Left cardiac atrium (tissue), 4 donors: ENCODE results near the gene ZNF771. TPM values are rescaled to one million over a fixed set of nuclear protein-coding genes. Genes with fewer than 3 reads are reported as not detected.
A peak's percentile ranks its signal among the peaks of the same experiment; 100 is the strongest.

Source experiments
- ATAC-seq, 2 donors: fragments of 200-7000 bp; cut with Tn5 transposase; one replicate each; pipeline ENCODE4 v1.9.1; 2020; ENCODE audit warnings: mild to moderate bottlenecking in 2 of 2, moderate library complexity in 2 of 2
- DNase-seq: peaks from one replicate; pipeline ENCODE4 v3.0.0-alpha.2; 2020
- intact Hi-C, 2 donors: fragments of 100-400 bp; cut with DNase I; formaldehyde crosslinking; loops; one replicate each; pipeline versions ENCODE4 v1.14.1 to v1.15.1; 2022 to 2023
- total RNA-seq, 2 donors: library from RNA; stranded (reverse); fragmentation: NEBNext Ultra II Directional; extraction: Animal tissue kit (Norgen Biotek cat#: 25700); gene quantifications; one replicate each; pipeline ENCODE4 v1.2.1, GENCODE V29; 2021
- donor health status: DM: no; HTN: yes; CAD: no.
- donor health status: DM: no; HTN: yes; CAD: no; lungs with severe emphysema.
- donor health status: DM: yes; HTN: yes; CAD: no.
- donor health status: Dilated cardiomyopathy.

Gene ZNF771
- total RNA-seq, 2 donors from 2014 or later, result 5.9 to 6.2 TPM

DNA sequence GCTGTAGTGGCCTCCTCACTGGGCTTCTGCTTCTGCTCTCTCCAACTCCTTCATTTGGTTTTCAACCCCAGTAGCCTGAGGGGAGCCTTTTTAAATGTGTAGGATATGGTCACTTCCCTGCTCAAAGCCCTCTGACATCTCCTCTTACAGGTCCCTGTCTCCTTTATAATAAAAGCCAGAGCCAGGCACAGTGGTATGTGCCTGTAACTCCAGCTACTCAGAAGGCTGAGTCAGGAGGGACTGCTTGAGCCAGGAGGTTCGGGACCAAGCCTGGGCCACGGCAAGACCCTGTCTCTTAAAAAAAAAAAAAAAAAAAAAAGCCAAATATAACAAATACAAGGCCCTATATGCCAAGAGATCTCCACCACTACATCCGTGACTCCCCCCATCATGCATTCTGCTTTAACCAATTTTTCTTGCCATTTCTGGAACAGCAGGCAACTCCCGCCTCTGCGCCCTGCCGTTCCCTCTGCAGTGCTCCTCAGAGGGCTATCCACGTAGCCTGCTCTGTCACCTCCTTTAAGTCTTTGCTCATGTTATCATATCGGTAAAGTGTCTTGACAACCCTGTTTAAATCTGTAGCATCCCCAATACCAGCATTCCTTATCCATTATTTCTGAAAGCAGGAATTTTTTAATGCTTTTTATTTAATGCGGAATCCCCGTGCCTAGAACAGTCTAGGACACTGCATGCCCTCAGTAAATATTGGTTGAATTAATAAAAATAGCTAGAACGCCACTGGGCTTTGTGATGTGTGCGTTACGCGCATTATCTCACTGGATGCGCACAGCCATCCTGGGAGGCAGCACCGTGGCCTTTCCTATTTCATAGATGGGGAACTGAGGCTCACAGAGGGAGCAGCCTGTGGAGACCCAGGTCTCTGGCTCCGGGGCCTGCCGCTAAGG lies 9.5 kb downstream of the ZNF771 start:
- DNase-seq (no peak), ATAC-seq (no peak)
- intact Hi-C loops, result no loop called here

DNA sequence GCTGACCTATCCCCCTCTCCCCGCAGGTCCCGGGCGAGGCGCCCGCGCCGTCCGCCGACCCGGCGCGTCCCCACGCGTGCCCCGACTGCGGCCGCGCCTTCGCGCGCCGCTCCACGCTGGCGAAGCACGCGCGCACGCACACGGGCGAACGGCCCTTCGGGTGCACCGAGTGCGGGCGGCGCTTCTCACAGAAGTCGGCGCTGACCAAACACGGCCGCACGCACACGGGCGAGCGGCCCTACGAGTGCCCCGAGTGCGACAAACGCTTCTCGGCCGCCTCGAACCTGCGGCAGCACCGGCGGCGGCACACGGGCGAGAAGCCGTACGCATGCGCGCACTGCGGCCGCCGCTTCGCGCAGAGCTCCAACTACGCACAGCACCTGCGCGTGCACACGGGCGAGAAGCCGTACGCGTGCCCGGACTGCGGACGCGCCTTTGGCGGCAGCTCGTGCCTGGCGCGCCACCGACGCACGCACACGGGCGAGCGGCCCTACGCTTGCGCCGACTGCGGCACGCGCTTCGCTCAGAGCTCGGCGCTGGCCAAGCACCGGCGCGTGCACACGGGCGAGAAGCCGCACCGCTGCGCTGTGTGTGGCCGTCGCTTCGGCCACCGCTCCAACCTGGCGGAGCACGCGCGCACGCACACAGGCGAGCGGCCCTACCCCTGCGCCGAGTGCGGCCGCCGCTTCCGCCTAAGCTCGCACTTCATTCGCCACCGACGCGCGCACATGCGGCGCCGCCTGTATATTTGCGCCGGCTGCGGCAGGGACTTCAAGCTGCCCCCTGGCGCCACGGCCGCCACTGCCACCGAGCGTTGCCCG lies 10.3 kb downstream of the ZNF771 start:
- DNase-seq, result peak; percentile 90
- intact Hi-C loops, result no loop called here
- peak; percentile 96 to 97 for ATAC-seq

DNA sequence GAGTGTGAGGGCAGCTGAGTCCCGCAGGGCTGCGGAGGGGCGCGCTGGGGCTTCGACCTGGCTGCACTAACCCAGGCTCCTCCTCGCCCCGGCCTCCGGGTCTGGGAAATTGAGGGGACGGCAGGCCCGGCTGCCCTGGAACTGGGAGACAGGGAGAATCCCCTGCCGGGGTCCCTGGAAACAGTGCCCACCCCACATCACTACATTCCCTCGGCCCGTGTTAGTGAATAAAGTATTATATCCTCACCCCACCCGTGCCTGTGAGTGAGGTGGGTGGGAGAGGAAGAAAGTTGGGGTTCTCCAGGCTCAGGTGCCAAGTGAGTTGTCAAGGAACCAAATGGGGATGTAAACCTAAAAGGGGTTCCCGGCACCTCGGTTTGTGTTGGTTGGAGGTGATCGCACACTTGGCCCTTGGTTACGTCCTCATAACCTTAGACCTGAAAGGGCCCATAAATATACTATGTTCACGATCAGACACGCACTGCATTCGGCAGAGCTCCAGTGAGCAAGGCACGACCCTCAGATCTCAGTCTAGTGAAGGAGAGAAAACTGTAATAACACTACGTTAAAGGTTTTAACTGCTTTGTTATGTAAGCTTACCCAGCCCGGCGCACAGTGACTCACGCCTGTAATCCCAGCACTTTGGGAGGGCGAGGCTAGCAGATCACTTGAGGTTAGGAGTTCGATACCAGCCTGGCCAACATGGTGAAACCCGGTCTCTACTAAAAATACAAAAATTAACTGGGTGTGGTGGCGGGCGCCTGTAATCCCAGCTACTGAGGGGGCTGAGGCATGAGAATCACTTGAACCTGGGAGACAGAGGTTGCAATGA lies 11.2 kb downstream of the ZNF771 start:
- DNase-seq (no peak), ATAC-seq (no peak)
- intact Hi-C loops, result no loop called here

DNA sequence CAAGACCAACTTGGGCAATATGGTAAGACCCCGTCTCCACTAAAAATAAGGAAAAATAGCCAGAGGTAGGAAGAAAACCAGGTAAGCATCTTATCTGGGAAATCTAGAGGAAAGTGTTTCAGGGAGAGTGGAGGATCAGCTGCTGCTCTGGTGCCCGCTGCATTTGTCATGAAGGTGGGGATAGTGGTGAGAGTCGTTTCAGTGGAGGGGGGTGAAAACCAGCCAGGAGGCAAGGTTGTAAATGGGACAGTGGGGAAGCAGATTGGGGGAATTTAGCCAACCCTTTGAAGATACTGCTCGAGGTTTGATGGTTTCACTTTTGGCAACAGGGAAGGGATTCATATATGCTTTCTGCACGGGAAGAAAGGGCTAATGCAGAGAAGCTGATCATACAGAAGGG lies 13.6 kb downstream of the ZNF771 start:
- intact Hi-C loops, result no loop called here
- ATAC-seq, result no peak
- no peak for DNase-seq

GRCh38 chr16:30428055-30428454 lies 20.6 kb downstream of the ZNF771 start:
- no peak for ATAC-seq
- intact Hi-C loops, result no loop called here

GRCh38 chr16:30429418-30429677 lies 21.9 kb downstream of the ZNF771 start:
- peak in 1 of 2 donors; percentile 3 for ATAC-seq
- intact Hi-C loops, result no loop called here
- DNase-seq, result no peak

More at GRCh38 chr16:30428055-30428454, 20.6 kb downstream of the ZNF771 start:
- no peak for DNase-seq

- intact Hi-C loops, result no loop called here
- ATAC-seq (peak; percentile 99), DNase-seq (peak; percentile 97)
Measured at GRCh38 chr16:30429678-30430427, 22.4 kb downstream of the ZNF771 start, which contains the start of gene DCTPP1. Gene DCTPP1, minus strand, starts transcription at chr16:30430030. Its CDS starts 50 bp downstream, at chr16:30429980.

DNA sequence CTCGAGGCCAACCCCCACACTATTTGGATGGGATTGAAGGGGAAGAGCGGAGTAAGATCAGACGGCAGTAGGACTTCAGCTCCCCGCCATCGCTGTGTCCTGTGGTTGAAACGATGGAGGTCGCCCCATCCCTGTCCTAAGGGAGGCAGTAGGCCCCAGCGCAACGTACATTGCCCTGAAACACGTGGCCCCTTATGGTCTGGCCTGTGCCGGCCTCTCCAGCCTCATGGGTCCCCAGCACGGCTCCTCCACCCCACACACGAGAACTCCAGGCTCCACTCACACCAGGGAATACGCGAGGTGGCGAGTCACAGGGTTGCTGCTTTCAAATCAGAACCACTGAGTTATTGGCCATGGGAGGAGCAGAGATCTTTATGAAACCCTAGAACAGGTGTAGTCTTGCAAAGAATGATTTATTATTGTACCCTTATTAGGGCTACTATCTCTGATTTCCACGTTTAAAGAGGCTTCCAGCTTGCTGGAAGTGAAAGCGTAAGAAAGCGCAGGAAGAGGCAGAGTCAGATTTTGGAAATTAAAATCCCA lies 23.1 kb downstream of the ZNF771 start:
- intact Hi-C loops, result no loop called here
- peak; percentile 37 for DNase-seq

GRCh38 chr16:30434852-30435251 lies 27.4 kb downstream of the ZNF771 start:
- intact Hi-C loops, result no loop called here
- no peak for ATAC-seq
- DNase-seq, result no peak

More for the DNA sequence above, 23.1 kb downstream of the ZNF771 start:
- peak; percentile 15 to 24 for ATAC-seq

GRCh38 chr16:30437511-30438046 lies 30.2 kb downstream of the ZNF771 start:
- intact Hi-C loops, result no loop called here
- DNase-seq (no peak), ATAC-seq (no peak)

- no peak for ATAC-seq
- intact Hi-C loops, result no loop called here
- DNase-seq, result no peak
Measured at GRCh38 chr16:30438835-30439234, 31.4 kb downstream of the ZNF771 start.

GRCh38 chr16:30439720-30440348 lies 32.4 kb downstream of the ZNF771 start:
- intact Hi-C loops, result no loop called here
- ATAC-seq (no peak), DNase-seq (no peak)

DNA sequence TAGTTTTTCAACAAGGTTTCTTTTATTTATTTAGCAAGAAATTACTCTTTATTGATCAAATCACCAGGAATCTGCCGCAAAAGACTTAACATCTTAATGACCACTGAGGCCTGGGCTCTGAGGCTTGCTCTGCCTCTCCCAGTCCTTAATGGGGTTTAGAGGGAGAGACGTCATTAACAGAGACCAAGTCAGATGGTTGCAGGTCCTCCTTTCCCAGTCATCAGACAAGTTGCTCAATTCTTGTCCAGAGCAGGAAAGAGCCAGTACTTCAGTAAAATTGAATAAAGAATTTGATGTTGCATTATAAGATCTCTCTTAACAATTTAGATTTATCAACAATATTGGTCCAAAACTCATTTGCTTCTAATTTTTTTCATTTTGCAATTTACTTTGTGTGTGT lies 36.2 kb downstream of the ZNF771 start:
- intact Hi-C loops, result no loop called here
- no peak for ATAC-seq

GRCh38 chr16:30444231-30445148 lies 37.1 kb downstream of the ZNF771 start:
- DNase-seq (no peak), ATAC-seq (no peak)
- intact Hi-C loops, result loop anchor here in 1 of 2 donors (5.0 kb wide), 1 partner anchor 83 kb away; the partner anchor contains the start of gene ZNF768

More for the DNA sequence above, 36.2 kb downstream of the ZNF771 start:
- DNase-seq, result no peak

DNA sequence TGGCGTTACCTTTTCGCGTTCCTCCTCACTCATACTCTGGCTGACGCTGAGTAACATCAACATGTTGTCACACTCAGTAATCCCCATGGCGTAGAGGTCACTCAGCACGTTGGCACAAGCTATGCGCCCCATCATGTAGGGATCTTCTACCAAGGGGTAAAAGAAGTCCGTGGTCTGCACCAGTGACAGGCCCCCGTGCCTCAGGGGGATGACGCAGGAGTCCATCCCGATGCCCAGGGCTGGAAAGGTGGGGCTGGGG lies 37.7 kb downstream of the ZNF771 start:
- DNase-seq, result no peak
- no peak for ATAC-seq
- intact Hi-C loops, result loop anchor here in 1 of 2 donors (5.0 kb wide), 1 partner anchor 82 kb away; the partner anchor contains the start of gene ZNF768

DNA sequence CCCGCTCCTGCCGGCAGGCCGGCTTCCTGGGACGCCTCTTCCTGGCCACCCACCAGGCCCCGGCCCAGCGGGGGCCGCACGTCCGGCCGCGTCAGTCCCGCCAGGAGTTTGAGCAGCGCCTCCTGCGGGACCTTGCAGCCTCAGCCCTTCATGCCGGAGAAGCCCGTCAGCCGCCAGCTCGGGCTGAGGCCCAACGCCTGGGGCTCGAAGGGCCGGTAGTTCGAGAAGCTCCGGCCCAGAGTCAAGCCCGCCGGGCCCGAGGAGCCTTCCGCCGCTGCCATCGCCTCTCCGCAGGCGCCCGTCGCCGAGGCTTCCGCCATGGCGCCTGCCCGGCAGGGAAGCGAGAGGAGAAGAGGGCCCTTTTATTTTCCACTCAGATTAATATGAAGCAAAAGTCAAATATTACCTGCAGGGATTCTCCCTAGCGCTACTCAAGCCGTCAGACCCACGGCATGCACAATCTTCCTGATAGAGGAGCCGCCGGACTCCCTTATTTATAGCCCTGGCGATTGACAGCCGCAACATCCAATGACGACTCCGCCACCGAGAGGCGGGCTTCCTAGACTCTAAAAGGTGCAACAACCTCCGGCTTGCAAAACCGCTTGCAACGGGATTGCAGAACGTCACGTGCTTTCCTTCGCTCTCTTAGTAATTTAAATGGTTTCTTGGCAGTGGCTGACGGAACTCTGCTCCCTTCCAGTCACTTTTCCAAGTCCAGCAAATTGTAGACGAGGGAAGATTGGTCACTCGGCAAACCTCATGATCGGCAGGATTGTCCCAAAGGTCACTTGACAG lies 38.2 kb downstream of the ZNF771 start, which contains the start of gene SEPHS2:
TSS of gene SEPHS2 (minus strand) at position 467 of the 795 bp plus-strand sequence. CDS start at position 320, 147 bp downstream.
- peak; percentile 97 to 98 for ATAC-seq
- intact Hi-C loops, result loop anchor here in 1 of 2 donors (5.0 kb wide), 1 partner anchor 82 kb away; the partner anchor contains the start of gene ZNF768
- peak; percentile 98 for DNase-seq
